Activated gamma-delta T cell (primary cell): ENCODE results near the gene TMOD4.
"Not testable (repeated sequence)": the region's sequence is repeated elsewhere in the genome, so short reads cannot be mapped to it uniquely, and the experiment has no call there.

Experiments
- DNase-seq: peaks from one replicate; lab custom pipeline; 2025; lab: John Stamatoyannopoulos, UW
- total RNA-seq, 2 donors: gene quantifications; one replicate each; lab custom pipeline; 2026; lab: John Stamatoyannopoulos, UW

Gene TMOD4
- 7.2 to 10.2 reads per million in 2 donors for total RNA-seq

- DNase-seq: no peak
Observed at GRCh38 chr1:151175863-151176262, at the start of gene TMOD4. Gene TMOD4 (minus strand): TSS chr1:151175981. CDS start chr1:151174875, 1,106 bp downstream.

- no peak for DNase-seq
Observed at GRCh38 chr1:151222130-151222529, 46.3 kb upstream of the TMOD4 start.

- DNase-seq: no peak
Observed at GRCh38 chr1:151221616-151222015, 45.8 kb upstream of the TMOD4 start.

- DNase-seq: no peak
Observed at GRCh38 chr1:151213560-151213959, 37.8 kb upstream of the TMOD4 start.

- DNase-seq: no peak
Observed at GRCh38 chr1:151211972-151212705, 36.4 kb upstream of the TMOD4 start.

GRCh38 chr1:151210830-151211229, 35.0 kb upstream of the TMOD4 start:
- no peak for DNase-seq

- DNase-seq: not testable (repeated sequence)
Observed at GRCh38 chr1:151205381-151205965, 29.7 kb upstream of the TMOD4 start.

- DNase-seq: no peak
Observed at GRCh38 chr1:151199873-151200581, 24.2 kb upstream of the TMOD4 start.

GRCh38 chr1:151198254-151199127, 22.7 kb upstream of the TMOD4 start, which contains the start of gene PIP5K1A:
Gene PIP5K1A (plus strand): TSS chr1:151198552. CDS start chr1:151198997, 445 bp downstream.
- peak; percentile 93 for DNase-seq

GRCh38 chr1:151197863-151198253, 22.1 kb upstream of the TMOD4 start:
- no peak for DNase-seq

- no peak for DNase-seq
Observed at GRCh38 chr1:151196292-151196800, 20.6 kb upstream of the TMOD4 start.

- not testable (repeated sequence) for DNase-seq
Observed at GRCh38 chr1:151194894-151195594, 19.3 kb upstream of the TMOD4 start.

- DNase-seq: no peak
Observed at GRCh38 chr1:151193856-151194255, 18.1 kb upstream of the TMOD4 start.

GRCh38 chr1:151193304-151193703, 17.5 kb upstream of the TMOD4 start:
- DNase-seq: no peak

- DNase-seq: no peak
Observed at GRCh38 chr1:151192047-151192446, 16.3 kb upstream of the TMOD4 start.

- DNase-seq: peak; percentile 65
Observed at GRCh38 chr1:151189637-151190445, 14.1 kb upstream of the TMOD4 start, which contains the start of gene VPS72. Gene VPS72 (minus strand): TSS chr1:151190197. CDS start chr1:151190121, 76 bp downstream.

GRCh38 chr1:151188667-151189066, 12.9 kb upstream of the TMOD4 start:
- DNase-seq: not testable (repeated sequence)

- DNase-seq: no peak
Observed at GRCh38 chr1:151187205-151187604, 11.4 kb upstream of the TMOD4 start.

GRCh38 chr1:151184211-151184610, 8.4 kb upstream of the TMOD4 start:
- no peak for DNase-seq

- no peak for DNase-seq
Observed at GRCh38 chr1:151176514-151177045, 799 bp upstream of the TMOD4 start.
